ENCODE results near the gene WAC. TPM values are rescaled to one million over a fixed set of nuclear protein-coding genes. Genes with fewer than 3 reads are reported as not detected.

Gene WAC
- total and polyA plus RNA-seq, 9 of the 15 experiments (the other 6 are each of a cell fraction or from before 2014, with no cell fraction given), result 24.8 to 123 (median 78.2) TPM

- TF ChIP-seq FOSL1 (tag; conservative IDR thresholded peaks at IDR 0.05) (peak; percentile 94), ELF2 (CRISPR knock-in tag; IDR thresholded peaks at IDR 0.05) (no peak), MAFF (IDR thresholded peaks at IDR 0.05; ENCODE audit: low read length) (peak; percentile 84), RFX5 (IDR thresholded peaks at IDR 0.05; ENCODE audit: low read depth, low read length) (no peak), RBM34 (IDR thresholded peaks at IDR 0.05; ENCODE audit: borderline replicate concordance, insufficient read depth, low read length) (no peak), EP300 (IDR thresholded peaks at IDR 0.05; ENCODE audit: low read length) (peak; percentile 65), ZNF436 (CRISPR knock-in tag; IDR thresholded peaks at IDR 0.05) (no peak), SMAD2 (IDR thresholded peaks at IDR 0.05; ENCODE audit: low read depth, low read length) (no peak), CHCHD3 (CRISPR knock-in tag; IDR thresholded peaks at IDR 0.05) (no peak), MAFK (IDR thresholded peaks at IDR 0.05; ENCODE audit: low read length) (peak; percentile 64), NR1H2 (CRISPR knock-in tag; IDR thresholded peaks at IDR 0.05) (no peak), MAX (CRISPR knock-in tag; IDR thresholded peaks at IDR 0.05) (no peak), PRMT5 (CRISPR knock-in tag; IDR thresholded peaks at IDR 0.05) (no peak), FOS (IDR thresholded peaks at IDR 0.05; ENCODE audit: extremely low read depth, insufficient read length) (peak; percentile 29), BRD4 (IDR thresholded peaks at IDR 0.05) (no peak)
- TF ChIP-seq, protein P1, sequence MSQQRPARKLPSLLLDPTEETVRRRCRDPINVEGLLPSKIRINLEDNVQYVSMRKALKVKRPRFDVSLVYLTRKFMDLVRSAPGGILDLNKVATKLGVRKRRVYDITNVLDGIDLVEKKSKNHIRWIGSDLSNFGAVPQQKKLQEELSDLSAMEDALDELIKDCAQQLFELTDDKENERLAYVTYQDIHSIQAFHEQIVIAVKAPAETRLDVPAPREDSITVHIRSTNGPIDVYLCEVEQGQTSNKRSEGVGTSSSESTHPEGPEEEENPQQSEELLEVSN (IDR thresholded peaks at IDR 0.05; ENCODE audit: borderline replicate concordance in 1 of 2, extremely low read depth in 1 of 2, insufficient read depth in 1 of 2, insufficient read length in 1 of 2, low read depth in 1 of 2, low read length in 1 of 2, poor library complexity in 1 of 2, severe bottlenecking in 1 of 2), result no peak
- TF ChIP-seq, protein P2, sequence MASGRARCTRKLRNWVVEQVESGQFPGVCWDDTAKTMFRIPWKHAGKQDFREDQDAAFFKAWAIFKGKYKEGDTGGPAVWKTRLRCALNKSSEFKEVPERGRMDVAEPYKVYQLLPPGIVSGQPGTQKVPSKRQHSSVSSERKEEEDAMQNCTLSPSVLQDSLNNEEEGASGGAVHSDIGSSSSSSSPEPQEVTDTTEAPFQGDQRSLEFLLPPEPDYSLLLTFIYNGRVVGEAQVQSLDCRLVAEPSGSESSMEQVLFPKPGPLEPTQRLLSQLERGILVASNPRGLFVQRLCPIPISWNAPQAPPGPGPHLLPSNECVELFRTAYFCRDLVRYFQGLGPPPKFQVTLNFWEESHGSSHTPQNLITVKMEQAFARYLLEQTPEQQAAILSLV (tag; IDR thresholded peaks at IDR 0.05), result no peak
Observed at GRCh38 chr10:28592953-28593352, 60.0 kb downstream of the WAC start (continued).

Data from K562 (cell line).